ENCODE measurements around the gene ERG.

The ERG gene

GRCh38 chr21:38430401-38430984 is 67.8 kb downstream of the ERG start:
- DNase-seq, result no peak

- DNase-seq, result no peak
Observed at GRCh38 chr21:38429011-38429410, 69.3 kb downstream of the ERG start.

- no peak for DNase-seq
Observed at GRCh38 chr21:38428211-38428610, 70.1 kb downstream of the ERG start.

GRCh38 chr21:38424305-38425019 is 73.8 kb downstream of the ERG start:
- no peak for DNase-seq

GRCh38 chr21:38422082-38422481 is 76.2 kb downstream of the ERG start:
- DNase-seq, result no peak

DNA sequence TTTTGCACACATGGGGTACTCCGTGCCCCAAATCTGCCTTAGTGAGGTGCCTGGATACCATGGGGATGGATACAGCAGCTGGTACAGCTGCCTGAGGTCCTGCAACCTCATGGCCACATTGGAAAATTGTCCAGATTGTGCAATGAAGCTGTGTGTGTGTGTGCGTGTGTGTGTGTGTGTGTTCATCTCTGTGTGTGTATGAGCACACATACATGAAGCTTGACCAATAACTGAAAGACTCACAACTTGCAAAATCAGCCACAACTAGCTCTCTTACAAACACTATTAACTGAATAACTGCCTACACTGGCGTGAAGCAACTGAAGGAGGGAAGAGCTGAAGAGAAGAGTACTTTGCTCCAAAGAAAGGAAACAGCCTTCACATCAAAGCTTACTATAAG is 78.1 kb downstream of the ERG start:
- no peak for DNase-seq

DNA sequence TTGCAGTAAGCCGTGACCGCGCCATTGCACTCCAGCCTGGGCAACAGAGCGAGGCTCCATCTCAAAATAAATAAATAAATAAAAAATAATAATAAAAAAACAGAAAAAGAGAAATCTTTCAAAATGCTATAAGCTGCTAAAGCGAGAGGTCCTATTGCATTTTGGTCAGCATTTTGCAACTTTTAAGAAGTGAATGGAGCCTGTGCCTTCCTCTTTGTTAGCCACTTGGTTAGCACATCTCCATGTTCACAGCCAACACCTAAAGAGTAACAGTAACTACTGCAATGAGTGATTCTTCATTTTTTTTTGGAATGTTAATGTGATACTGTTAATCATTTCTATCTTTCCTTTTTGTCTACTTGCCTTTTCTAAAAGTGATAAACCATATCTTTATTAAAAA is 80.6 kb downstream of the ERG start:
- DNase-seq, result no peak

DNA sequence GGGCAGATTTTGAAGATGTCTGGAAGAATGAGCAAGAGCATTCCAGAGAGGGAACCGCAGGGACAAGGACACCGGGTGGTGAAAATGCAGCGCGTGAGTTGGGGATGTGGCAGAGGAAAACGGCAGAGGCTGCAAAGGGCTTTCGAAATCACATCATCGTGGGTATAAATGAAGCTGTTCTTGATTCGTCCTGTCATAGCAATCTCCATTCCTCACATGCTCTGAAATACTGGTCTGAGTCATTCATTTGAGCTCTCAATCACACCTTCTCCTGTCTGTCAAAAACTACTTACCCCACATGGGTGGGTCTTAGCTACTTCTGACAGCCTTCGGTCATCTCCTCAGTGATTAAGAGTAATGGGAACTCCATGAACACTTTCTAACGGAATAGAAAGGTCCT is 81.5 kb downstream of the ERG start:
- no peak for DNase-seq

GRCh38 chr21:38413958-38414548 is 84.2 kb downstream of the ERG start:
- no peak for DNase-seq

DNA sequence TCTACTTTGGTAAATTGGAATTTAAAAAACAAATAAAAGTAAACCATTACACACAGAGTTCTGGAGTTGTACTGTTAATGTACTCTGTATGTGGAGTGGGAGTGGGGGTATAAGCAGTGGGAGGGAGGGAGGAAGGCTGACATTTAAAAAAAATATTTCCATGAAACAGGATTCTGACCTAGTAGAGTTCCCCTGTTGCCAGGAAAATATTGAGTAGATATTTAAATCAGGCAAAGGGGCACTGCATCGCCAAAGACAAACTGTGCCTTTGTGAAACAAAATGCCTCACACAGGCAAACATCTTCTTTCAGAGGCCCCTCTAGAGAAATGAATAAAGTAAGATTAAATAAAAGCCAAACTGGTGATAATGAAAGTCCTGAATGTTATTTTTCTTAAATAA is 87.8 kb downstream of the ERG start:
- DNase-seq, result no peak

- no peak for DNase-seq
Observed at GRCh38 chr21:38409907-38410306, 88.4 kb downstream of the ERG start.

DNA sequence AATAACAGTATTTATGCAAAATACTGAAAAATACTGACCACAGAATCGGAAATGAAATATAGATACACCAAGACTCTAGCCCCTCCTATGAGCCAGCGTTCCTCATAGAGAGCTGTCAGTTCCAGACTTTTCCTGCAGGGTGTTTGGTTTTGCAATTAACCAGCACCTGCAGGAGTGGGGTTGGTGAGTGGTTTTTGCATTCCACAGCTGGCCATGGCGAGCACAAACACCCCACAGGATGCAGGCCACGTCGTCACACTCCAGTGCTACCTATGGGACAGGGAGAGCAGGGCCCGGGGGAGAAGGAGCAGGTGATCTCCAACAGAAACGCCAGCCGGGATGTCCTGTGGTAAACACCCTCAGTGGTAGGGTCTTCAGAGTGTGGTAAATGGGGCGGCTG is 94.1 kb downstream of the ERG start:
- DNase-seq, result no peak

- no peak for DNase-seq
Observed at GRCh38 chr21:38402795-38403194, 95.5 kb downstream of the ERG start.

- DNase-seq, result no peak
Observed at GRCh38 chr21:38402291-38402690, 96.0 kb downstream of the ERG start.

- DNase-seq, result no peak
Observed at GRCh38 chr21:38401191-38401926, 96.9 kb downstream of the ERG start.

GRCh38 chr21:38400195-38400919 is 97.9 kb downstream of the ERG start:
- DNase-seq, result no peak

DNA sequence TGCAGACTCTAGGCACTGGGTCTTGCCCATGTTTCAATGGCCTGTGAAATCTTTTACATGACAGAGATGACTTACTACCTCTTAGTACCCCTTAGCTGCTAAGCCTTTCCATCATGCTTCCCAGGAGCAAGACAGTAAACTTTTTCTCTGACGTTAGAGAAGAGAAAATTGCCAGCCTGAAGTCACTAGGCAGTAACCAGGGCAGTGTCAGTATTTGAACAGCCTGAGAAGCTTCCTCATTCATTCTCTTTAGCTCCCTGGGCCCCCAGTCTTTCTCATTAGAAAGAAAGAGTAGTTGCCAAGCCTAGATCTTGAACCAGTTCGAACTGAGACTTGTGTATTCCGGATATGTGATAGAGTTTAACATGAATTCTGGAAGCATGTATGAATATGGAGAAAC is 99.2 kb downstream of the ERG start:
- DNase-seq, result no peak

- DNase-seq, result no peak
Observed at GRCh38 chr21:38396325-38396724, 102.0 kb downstream of the ERG start.

DNA sequence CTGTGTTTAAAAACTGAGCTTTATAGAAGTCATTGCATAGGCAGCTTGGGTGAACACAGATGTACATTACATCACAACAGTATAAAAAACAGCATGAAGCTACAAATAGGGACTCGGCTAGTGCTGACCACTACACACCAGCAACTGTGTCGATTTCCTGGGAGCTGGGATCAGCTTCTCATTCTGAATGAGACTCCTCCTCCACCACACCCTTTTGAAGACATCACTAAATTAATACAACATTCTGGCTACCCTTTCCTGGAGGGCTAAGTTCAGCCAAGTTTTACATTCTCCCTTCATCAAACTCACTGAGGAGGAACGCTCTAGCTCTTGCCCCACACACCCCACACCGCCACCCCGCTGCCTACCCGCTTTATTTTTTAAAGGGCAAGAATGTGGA is 102.7 kb downstream of the ERG start:
- DNase-seq, result no peak

DNA sequence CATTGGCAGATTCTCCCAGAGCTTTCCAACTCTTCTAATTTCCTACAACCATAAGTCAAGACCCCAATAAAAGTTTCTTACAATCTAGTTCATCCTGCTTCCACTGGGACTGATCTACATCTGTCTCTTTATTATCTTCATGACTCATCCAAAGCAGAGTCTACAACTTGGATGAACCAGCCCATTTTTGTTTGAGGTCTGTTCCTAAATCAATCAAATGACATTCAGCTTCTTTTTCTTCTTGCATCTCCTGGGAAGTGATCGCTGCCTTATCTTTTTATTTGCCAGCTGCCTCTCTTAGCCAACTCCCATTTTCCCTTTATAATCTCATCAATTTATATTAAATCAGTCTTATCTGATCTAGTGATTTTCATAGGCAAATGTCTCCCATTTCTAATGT is 105.6 kb downstream of the ERG start:
- no peak for DNase-seq

- no peak for DNase-seq
Observed at GRCh38 chr21:38389896-38390295, 108.4 kb downstream of the ERG start.

GRCh38 chr21:38389354-38389676 is 109.0 kb downstream of the ERG start:
- no peak for DNase-seq

DNA sequence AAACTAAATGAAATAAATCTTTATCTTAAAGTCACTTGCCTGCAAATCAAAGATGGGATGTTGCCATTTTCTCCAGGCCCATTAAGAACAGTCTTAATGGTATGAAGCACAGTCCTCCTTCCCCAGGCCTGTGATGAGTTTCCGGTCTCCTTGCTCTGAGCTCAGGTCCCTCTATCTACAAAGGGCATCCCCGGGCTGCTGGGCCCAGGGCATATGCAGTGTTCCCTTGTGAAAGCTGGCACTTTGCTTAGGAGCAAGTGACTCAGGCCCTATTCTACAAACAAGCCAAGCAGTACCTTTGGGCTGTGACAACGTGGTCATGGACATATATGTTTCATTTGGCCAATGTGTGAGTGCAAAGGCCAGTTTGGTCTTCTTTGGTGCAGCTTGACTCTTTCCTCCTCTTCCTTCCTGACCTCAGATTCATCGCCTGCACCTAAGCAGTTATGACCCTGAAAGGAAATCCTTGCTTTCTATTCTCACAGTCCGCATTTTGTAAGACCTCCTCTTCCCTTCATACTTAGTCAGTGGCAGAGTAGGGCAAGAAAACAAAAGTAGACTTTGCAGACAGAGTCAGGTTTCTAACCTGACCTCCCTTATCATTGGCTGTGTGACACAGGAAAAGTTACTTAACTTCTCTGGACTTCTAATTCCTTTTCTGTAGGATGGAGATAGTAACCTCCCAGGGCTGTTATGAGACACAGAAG is 109.5 kb downstream of the ERG start:
- DNase-seq, result no peak

Data from CD4-positive, alpha-beta T cell treated with Interferon gamma for 1 hour (primary cell).